MM.1S (cell line): ENCODE results near the gene FAM53A.

Experiments
- EZH2 ChIP-seq: fragments of 300-600 bp; sonication (generic); optimal IDR thresholded peaks from 2 replicates; pipeline ENCODE3; 2017; ENCODE audit warnings: low read depth, mild to moderate bottlenecking, antibody characterized with exemption, low read length, mixed read lengths
- TF ChIP-seq, protein P1 (sequence below): fragments of 300-600 bp; sonication (generic); IDR thresholded peaks from 2 replicates; pipeline ENCODE4 v1.5.1; 2016; ENCODE audit warnings: antibody characterized with exemption, low read length, mixed read lengths

DNA sequence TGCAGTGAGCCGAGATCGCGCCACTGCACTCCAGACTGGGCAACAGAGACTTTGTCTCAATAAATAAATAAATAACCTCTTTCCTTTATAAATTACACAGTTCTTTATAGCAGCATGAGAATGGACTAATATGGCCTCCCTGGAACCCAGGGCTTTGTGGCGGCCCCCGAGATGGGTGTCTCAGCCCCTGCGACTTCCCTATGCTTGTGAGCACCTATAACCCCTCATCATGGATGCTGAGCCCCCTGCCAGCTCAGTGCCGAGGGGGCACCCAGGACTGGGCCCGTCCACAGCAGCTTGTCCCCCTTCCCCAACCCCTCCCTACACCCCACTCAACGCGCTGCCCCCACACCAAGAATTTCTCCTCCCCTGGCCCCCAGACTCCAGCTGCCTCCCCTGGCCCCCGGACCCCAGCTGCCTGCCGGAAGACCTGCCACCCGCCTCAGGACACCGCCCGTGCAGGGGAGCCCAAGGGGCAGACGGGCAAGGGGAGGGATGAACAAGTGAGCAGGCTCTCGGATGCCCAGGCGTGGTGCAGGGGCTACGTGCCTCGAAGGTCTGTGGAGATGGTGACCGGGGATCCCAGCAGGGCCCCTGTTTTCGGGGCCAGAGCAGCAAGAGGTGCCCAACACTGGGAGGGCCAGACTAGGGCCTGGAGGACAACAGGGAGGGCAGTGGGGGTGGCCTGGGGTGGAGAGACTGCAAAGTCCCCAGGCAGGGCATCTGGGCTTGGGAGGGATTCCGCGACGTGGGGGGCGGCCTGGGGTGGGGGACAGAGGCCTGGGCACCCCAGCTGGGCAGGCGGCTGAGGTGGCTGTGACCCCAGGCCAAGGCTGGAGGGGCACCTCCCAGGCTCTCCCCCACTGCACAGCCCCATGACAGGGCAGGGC, 74.0 kb downstream of the FAM53A start:
- TF ChIP-seq, protein P1, sequence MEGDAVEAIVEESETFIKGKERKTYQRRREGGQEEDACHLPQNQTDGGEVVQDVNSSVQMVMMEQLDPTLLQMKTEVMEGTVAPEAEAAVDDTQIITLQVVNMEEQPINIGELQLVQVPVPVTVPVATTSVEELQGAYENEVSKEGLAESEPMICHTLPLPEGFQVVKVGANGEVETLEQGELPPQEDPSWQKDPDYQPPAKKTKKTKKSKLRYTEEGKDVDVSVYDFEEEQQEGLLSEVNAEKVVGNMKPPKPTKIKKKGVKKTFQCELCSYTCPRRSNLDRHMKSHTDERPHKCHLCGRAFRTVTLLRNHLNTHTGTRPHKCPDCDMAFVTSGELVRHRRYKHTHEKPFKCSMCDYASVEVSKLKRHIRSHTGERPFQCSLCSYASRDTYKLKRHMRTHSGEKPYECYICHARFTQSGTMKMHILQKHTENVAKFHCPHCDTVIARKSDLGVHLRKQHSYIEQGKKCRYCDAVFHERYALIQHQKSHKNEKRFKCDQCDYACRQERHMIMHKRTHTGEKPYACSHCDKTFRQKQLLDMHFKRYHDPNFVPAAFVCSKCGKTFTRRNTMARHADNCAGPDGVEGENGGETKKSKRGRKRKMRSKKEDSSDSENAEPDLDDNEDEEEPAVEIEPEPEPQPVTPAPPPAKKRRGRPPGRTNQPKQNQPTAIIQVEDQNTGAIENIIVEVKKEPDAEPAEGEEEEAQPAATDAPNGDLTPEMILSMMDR: no peak
- TF ChIP-seq EZH2: no peak
